GM21723 (cell line): ENCODE results near the gene SFPQ.
"Not testable (repeated sequence)": the region's sequence is repeated elsewhere in the genome, so short reads cannot be mapped to it uniquely, and the experiment has no call there.

Source experiments
- ATAC-seq: cut with Tn5 transposase; IDR thresholded peaks from one replicate; pipeline ENCODE4 v1.9.1; 2021; ENCODE audit warnings: mild to moderate bottlenecking, moderate library complexity; ENCODE audit not compliant: unreplicated experiment

SFPQ gene

GRCh38 chr1:35187816-35188342 lies 5.1 kb downstream of the SFPQ start:
- no peak for ATAC-seq

GRCh38 chr1:35186239-35186638 lies 6.7 kb downstream of the SFPQ start:
- ATAC-seq = no peak

- no peak for ATAC-seq
These were observed 7.7 kb downstream of the SFPQ start for GRCh38 chr1:35185200-35185599.

GRCh38 chr1:35184495-35185199 lies 8.3 kb downstream of the SFPQ start:
- no peak for ATAC-seq

- no peak for ATAC-seq
These were observed 11.0 kb downstream of the SFPQ start for GRCh38 chr1:35181790-35182455.

- no peak for ATAC-seq
These were observed 12.1 kb downstream of the SFPQ start for GRCh38 chr1:35180776-35181374.

- no peak for ATAC-seq
These were observed 13.0 kb downstream of the SFPQ start for GRCh38 chr1:35179908-35180307.

DNA sequence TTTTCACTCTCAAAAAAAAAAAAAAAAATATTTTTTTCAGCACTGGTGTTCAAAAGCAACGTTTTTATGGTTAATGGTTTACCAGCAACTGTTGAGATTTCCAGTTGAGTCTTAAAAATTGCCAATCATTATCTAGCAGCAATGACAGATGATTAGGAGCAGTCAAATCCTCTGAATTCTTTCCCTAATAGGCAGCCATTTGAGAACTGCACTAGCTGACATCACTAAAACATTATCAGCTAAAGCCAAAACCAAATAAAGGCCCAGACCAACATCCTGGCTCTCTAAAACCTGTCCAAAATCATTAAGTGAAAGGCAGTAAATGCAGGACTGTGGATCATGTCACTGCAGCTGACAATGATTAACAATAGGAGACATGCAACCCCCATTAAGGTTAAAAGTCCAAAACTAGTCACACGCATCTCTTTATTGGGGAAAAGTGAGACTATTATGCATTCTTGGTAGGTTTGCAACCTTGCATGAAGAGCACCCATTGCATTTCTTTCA lies 14.0 kb downstream of the SFPQ start:
- ATAC-seq = no peak

GRCh38 chr1:35178295-35178695 lies 14.7 kb downstream of the SFPQ start:
- no peak for ATAC-seq

- no peak for ATAC-seq
These were observed 15.6 kb downstream of the SFPQ start for GRCh38 chr1:35177237-35177786.

DNA sequence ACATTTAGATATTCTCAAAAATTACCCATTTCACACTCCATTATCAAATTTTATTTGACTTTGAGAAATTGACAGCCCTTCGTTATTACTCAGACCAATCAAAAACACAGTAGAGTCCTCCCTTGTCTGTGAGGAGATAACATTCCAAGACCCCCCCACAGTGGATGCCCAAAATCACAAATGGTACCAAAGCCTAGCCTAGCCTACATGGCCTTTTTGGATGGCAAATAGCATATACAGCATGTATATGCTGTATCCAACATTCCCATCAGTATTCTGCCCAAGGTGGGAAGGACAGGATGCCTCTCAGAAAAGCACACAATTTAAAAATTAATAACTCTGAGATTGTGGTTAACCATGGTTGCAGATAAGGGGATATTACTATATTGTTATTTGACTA lies 17.3 kb downstream of the SFPQ start:
- no peak for ATAC-seq

DNA sequence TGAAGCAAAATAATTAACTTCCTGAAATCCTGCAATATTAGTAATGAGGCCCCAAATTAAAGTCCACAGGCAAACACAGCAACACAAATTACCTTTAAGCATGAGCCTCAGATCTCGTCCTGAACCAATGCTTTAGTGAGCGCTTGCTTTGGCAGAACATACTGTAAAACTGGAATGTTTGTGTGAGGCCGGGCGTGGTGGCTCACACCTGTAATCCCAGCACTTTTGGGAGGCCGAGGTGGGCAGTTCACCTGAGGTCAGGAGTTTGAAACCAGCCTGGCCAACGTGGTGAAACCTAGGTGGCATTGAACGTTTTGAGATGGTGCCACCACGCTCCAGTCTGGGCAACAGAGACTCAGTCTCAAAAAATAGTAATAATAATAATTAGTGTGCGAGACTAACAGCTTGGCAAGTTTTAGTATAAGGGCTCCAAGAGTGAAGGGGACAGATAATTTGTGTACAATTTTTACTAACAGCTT lies 17.8 kb downstream of the SFPQ start:
- ATAC-seq = no peak

DNA sequence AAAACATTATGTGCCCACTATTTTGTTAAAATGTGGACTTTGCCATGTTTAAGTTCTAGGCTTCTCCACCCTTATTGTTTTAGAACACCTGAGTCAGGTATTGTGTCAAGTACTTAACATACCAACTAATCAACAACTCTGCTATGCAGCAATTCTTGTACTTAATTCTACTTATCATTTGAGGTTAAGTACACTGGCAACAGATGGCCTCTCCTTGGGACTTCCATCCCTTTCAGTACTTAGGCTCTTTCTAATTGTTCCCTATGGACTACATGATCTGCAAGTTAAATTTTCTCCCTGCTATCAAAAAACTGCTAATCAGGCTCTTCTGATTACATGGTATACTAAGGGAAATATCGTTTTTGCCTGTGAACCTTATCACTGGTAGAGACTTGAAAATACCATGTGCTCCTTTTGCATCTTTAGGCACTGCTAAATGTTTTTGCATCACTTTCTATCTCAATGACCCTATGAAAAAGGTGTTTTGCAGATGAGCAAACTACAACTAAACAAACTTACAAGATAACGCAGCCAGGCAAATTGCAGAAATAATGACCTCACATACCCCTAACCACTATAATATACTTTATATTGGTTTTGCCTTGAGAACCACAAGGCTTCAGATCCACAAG lies 18.9 kb downstream of the SFPQ start:
- ATAC-seq = no peak

DNA sequence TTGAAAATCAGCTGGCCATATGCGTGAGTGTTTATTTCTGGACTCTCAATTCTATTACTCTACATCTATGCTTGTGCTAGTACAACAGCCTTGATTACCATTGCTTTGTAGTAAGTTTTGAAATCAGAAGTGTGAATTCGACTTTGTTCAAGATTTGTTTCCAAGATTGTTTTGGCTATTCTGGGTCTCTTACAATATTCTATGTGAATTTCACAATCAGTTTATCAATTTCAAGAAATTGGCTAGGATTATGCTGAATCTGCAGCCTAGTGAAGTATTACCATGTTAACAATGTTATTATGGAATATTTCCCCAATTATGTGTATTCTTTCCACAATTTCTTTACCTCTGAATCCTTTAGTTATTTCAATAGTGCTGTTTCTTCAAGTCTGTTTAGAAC lies 19.5 kb downstream of the SFPQ start:
- no peak for ATAC-seq

GRCh38 chr1:35172022-35172421 lies 20.9 kb downstream of the SFPQ start:
- no peak for ATAC-seq

DNA sequence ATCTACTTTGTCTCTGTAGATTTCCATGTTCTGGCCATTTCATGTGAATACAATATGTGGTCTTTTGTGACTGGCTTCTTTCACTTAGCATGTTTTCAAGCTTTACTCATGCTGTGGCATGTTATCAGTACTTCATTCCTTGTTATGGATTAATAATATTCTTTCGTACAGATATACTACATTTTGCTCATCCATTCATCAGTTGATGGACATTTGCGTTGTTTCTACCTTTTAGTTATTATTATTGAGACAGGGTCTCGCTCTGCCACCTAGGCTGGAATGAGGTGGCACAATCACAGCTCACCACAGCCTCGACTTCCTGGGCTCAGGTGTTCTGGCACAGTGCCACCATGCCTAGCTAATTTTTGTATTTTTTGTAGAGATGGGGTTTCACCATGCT lies 21.4 kb downstream of the SFPQ start:
- ATAC-seq = no peak

- ATAC-seq = no peak
These were observed 28.1 kb downstream of the SFPQ start for GRCh38 chr1:35164893-35165292.

- ATAC-seq = no peak
These were observed 41.7 kb downstream of the SFPQ start for GRCh38 chr1:35151220-35151619.

GRCh38 chr1:35145892-35146549 lies 46.9 kb downstream of the SFPQ start:
- ATAC-seq = not testable (repeated sequence)

DNA sequence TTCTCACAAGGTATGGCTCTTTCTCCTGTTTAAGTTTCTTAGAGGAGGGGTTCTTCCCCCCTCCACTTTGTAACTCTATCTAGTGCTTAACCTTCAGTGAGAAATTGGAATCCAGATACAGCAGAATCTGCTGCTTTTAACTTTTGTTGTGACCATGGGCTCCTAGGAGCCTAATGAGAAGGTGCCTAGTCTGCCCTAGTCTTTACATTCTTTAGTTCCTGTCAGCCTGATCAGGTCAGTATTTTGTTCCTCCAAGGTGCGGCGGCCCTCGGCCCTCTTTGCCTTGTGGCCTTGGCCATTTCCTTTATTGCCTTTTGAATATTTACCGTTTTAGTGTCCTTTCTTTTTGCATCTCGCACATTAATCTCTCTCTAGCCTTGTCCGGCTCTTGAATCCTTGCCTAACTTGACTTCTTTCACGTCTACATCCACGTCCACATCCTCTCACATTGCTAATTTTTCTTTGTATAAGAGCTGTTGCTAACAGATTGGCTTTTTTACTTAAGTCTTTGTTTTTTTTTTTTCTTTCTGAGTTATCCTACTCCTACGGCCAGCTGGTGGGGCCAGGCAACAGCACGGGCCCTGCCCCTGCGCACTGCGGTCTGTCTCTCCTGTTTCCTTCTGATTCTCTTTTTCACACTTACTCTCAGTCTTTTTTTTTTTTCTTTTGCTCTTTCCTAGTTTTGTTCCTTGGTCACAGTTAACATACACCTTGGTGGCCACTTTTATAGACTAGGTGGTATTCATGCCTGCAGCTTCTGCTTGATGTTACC lies 49.0 kb downstream of the SFPQ start:
- no peak for ATAC-seq
